ENCODE results near the gene MAD1L1.
"Not testable (repeated sequence)": the region's sequence is repeated elsewhere in the genome, so short reads cannot be mapped to it uniquely, and the experiment has no call there.

MAD1L1 gene

DNA sequence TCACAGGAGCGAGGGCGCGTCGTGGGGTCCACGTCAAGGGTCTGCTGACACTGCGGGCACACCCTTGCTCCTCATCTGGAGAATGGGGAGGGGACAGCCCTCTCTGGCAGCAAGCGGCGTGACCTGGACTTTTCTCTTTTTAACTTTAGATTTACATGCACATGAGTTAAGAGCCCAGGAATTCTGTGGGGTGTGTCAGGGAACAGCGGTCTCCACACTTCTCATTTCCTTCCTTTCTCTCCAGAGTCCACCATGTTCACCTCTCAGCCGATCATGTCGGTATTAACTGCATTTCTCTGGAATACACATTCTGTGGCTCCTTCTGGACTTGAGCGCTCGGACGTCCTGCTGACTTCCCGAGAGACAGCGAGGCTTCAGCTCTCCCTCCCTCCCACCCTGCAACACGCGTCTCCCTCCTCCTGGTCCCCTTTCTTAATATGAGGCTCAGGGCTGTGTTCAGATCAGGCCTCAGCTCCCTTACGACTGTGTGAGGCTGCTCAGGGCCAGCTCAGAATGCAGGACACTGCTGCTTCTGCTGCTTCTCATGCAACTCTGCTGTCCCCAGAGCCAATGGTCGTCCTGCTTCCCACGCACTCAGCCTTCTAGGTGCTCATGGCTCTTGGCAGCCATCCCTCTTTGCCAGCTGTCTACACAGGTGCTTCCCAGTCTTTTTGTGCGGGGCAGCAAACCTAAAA lies 301.3 kb downstream of the MAD1L1 start:
- no peak for DNase-seq

DNA sequence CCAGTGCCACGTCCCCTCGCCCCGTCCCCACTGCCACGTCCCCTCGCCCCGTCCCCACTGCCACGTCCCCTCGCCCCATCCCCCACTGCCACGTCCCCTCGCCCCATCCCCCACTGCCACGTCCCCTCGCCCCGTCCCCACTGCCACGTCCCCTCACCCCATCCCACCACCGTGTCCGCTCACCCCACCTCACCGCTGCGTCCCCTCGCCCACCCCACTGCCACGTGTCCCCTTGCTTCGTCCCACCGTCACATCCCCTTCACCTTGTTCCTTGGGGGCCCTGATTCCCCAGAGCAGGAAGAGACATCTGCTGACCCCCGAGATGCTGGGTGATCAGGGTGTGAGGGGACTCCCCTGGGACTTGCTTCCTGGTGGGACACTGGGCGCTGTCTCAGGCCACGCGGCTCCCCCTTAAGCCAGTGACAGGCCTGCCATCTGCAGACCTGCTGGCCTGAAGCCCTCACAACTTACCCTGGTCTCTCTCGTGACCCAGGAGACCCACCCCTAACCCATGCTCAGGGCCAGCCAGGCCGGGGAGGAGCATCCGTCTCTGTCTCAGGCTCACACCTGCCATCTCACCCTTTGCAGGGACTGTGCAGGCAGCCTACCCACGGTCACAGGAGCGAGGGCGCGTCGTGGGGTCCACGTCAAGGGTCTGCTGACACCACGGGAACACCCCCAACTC lies 302.2 kb downstream of the MAD1L1 start:
- no peak for DNase-seq

DNA sequence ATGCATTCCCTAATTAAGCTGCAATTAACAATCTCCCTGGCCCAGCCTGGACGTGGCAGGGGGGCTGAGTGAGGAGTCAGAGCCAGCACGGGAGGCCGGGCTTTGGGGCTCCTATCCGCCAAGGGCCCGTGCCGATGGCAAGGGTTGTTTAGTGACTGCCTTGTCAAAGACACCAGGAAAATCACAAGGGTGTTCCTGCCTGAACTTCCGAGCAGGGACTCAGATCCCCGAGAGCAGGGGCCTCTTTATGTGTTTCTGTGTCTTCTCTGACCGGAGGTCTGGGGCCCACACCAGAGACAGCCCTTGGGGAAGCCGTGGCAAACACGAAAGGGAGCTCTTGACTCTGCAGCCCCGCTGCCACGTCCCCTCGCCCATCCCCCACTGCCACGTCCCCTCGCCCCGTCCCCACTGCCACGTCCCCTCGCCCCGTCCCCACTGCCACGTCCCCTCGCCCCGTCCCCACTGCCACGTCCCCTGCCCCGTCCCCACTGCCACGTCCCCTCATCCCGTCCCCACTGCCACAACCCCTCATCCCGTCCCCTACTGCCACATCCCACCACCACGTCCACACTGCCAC lies 303.3 kb downstream of the MAD1L1 start:
- DNase-seq = not testable (repeated sequence)

DNA sequence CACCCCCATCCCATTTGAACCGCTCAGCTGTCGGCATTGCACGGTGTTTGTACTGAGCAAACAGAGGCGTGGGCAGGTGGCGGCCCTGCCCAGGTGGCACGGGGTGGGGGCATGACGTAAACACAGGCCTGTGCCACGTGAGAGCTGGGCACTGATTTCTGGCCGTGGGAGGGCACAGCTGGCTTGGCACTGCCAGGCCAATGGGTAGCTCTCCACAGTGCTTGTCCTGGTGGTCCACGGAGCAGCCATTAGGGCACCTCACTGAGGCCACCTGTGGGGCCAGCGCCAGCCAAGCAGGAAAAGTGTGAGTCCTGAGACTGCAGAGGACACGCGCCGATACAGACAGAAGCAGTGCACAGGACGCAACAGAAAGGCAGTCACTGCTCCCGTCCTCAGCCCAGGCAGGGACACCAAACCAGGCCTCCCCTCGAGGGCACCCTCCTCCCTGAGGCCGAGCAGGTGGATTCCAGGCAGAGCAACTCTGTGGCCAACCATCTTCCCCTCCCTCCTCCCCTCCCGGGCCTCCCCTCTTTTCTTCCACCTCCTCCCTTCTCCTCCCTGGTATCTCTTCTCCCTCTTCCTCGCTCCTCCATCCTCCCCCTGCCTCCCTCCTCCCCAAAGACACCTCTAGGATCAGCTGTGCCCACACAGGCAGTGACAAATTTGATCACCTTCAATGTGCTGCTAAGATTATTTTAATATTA lies 303.9 kb downstream of the MAD1L1 start:
- no peak for DNase-seq

DNA sequence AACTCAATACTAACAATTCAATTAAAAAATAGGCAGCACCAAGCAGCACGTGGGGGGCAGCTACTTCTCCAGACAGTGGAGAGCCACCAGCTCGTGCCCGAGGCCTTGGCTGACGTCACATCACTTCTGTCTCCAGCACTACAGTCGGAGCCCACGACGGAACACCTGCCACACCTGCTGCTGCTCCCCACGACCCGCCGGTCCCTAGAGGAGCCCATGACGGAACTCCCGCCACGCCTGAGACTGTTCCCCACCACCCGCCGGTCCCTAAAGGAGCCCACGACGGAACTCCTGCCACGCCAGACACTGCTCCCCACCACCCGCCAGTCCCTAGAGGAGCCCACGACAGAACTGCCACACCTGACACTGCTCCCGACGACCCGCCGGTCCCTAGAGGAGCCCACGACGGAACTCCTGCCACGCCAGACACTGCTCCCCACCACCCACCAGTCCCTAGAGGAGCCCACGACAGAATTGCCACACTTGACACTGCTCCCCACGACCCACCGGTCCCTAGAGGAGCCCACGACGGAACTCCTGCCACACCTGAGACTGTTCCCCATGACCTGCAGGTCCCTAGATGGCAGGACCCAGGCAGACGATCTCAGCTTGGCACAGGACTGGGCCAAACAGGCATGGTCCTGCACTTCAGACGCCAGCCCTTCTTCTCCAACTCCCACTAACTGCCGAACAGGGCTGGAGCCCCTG lies 304.7 kb downstream of the MAD1L1 start:
- no peak for DNase-seq

DNA sequence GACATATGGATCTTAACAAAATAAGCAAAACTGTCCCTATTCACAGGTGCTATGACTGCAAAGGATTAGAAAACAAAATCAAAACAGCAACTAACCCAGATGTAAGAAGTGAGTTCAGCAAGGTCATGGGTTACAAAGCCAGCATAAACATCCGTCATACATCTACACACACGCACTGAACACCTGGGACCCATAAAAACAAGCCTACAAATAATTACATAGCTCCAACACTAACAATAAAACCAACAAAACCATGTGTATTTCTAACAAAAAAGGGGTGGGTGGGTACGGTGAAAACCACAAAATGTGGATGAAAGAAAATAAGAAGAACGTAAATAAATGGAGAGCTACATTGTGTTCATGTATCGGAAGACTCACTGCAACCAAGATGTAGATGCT lies 305.8 kb downstream of the MAD1L1 start:
- DNase-seq = no peak

DNA sequence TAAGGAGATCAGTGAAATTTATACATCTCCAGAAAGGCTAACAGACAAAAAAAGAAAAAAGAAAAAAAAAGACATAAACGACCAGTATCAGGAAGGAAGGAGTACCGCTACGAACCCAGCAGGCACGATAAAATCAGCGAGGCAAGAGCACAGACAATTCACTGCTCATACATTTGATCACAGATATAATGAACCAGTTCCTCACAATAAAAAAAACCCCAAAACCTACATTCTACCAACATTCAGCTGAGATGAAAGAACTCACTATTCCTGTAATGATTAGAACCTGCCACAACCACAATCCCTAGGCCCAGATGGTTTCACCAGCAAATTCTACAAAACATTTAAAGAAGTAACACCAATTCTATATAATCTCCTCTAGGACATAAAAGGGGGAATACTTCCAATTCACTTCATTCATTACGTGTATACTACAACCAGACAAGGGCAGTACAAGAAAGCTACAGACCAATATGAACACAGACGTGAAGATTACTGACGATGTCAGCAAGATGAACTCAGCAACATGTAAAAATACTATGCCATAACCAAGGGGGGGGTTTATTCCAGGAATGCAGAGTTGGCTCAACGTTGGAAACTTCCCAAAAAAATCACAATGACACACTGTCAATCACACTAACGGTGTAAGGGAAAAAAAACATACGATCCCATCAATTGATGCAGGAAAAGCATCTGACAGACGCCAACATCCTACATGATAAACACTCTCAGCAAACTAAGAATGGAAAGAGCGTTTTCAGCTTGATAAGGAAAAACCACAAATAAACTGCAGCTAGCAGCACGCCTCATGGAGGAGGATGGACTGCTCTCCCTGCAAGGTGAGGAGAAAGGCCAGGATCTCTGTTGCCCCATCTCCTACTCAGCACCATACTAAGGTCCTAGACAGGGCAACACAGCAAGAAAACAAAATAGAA lies 306.5 kb downstream of the MAD1L1 start:
- DNase-seq = no peak

DNA sequence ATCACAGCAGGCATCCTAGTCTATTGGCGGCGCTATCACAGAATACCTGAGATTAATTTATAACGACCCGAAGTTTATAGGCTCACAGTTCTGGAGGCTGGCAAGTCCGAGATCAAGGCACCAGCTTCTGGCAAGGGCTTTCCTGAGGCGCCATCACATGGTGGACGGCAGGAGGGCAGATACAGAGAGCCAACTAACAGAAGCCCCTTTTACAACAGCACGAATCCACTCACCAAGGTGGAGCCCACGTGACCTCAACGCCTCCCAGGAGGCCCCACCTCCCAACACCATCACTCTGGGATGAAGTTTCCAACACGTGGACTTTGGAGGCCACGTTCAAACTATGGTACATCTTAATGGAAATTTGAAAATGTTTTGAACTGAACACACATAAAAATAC lies 307.4 kb downstream of the MAD1L1 start:
- no peak for DNase-seq

DNA sequence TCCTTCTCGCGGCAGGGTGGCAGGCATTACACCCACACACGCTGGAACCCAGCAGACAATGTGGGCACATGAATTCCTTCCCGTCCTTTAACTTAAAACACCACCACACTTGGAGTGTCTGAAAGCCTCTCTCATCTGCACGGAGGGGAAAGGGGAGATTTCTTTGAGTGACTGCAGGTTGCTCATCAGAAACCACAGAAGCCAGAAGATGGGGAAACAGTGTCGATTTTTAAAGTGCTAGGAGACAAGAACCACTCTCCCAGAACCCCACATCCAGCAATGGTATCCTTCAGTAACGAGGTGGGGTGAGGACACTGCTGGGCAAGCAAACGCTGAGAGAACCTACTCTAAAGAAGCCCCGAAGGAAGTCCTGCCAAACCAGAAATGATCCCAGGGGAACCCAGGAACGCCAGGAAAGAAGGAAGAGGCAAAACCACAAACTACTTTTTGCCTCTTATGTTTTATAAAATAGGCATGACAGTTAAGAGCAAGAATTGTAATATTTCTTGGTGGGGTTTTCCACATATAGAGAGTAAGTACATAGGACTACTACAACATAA lies 308.4 kb downstream of the MAD1L1 start:
- no peak for DNase-seq

DNA sequence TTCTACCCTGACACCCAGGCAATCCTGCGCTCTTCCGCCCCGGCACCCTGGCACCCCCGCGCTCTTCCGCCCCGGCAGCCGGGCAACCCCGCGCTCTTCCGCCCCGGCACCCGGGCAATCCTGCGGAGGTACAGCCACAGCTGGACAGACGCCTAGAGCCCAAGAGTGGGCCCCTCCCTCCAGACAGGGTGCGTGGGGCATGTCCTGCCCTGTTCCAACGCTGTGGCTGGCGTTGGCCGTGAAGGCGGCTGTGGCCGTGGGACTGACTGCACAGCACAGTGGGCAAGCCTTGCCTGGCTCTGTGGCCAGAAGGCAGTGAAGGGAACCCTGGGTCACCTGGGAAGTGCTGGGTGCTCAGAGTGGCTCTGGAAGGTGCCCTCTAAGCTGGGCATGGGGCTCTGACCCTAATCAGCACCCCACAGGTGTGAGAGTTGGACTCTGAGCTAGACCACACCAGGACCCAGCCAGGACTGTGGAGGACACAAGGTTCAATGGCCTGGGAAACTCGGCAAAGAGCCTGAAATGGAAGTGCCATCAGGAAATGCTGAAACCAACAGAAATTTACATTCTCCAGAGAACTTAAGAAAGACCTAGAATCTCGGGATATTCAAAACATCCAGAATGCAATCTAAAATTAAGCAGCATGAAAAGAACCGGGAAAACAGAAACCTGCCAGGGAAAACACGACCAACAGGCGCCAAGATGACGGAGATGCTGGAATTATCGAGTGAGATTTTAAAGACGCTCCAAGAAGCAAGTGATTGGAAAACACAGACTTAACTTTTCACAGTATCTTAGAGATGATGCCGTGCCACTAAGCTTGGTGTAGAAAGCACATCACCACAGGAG lies 309.1 kb downstream of the MAD1L1 start:
- no peak for DNase-seq

DNA sequence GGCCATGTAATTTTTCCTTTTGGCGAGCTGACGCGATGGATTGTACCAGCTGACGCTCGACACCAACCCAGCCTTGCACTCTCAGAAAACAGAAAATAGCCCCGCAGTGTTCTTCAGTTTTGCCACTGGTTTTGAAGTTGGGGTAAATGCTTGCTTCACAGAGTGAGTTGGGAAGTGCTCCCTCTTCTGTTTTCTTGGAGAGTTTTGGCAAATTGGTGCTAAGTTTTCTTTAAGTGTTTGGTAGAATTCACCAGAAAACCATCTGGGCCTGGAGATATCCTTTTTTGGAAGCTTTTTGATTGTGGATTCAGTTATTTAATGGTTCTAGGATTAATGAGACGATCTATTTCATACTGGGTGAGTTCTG lies 309.9 kb downstream of the MAD1L1 start:
- DNase-seq = no peak

DNA sequence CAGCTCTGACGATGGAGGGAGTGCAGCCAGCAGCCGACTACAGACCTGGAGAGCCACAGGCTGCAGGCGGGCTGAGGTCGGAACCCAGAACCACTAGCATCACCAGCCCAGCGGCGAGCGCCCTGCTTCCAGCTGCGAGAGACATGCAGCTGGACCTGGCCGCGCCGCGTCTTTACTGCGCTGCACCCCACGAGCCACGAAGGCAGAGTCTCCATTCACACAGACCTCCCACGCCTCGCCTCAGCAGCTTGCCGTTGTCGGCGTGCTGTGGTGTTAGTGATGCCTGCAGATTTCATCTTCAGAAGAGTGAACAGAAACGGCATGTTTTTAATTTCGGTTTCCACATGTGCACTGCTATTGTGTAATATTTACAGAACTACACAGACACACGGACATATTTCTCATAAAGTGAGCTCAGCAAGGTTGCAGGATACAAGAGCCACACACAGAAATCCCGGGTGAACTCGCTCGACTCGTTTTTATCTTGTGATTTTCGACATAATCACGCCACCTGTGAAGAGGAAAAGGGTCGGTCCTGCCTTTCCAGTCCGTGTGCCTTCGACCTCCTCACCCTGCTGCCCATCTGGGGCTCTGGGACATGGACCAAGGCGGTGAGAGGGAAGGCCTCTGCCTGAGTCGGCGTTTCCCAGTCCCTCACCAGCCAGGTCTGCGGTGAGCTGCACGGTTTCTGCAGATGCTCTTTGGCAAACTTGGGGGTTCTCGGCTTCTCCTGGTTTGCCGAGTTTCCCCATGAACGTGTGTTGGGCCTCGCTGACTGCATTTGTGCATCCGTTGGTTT lies 310.5 kb downstream of the MAD1L1 start:
- no peak for DNase-seq

DNA sequence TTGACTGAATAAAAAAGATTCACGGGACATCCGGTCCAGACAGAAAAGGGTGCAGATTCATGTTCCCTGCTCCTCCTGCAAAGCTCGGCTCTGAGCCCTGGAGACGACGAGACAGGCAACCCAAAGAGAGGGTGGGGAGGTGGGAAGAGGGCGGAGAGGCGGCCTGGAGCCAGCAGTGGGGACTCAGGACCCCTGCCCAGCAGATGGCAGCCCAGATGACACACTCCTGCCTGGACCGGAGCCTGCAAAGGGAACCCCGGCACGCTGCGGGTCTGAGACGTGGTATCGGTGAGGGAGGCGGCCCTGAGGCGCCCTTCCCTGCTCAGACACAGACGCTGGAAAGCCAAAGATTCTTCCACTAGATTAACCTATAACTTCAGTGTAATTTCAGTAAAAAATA lies 311.9 kb downstream of the MAD1L1 start:
- DNase-seq = no peak

DNA sequence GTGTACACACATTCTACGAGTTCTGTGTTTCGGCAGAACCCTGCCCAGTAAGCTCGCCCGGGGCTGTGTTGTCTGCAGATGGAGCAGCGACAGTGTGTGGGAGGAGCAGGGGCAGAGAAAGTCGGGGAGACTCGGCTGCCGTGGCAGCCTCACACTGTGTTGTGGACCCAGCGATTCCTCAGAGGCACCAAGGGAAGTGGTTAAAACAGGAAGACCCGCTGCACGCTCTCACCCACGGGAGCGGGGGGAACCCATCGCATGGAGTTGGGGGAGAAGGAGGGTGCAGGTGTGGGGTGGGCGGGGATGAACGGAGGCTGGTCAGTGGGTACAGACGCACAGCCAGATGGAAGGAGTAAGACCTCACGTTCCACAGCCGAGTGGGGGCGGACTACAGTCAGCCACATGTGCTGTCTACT lies 312.5 kb downstream of the MAD1L1 start:
- DNase-seq = no peak

DNA sequence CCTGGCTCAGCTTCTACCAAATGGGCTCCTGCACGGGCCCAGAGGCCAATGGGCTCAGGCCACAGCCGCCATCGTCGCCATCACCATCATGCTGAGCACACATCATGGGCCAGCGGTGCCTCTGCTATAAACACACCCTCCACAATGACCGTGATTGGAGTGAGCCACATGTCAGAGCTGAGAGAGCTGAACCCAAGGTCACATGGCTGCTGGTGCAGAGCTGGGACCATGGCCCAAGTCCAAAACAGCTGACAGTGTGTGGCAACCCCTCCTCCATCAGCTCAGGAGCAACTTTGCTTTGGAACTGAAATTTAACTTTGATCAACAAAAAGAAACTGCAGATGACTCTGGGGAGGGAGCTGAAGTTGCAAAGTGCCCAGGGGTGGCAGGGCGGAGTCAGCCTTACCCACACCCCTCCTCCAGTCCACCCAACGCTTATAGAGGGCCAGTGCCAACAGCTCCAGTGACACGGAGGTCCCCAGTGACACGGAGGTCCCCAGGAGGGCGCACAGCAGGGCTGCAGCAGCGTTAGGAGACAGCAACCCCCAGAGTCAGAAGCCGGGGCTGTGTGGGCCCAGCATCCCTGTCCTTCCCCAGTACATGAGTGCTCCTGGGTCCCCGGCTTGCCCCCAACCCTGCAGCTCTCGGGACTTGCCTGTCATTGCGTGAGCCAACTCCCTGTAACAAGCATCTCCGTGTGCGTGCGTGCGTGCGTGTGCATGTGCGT lies 313.0 kb downstream of the MAD1L1 start:
- no peak for DNase-seq

DNA sequence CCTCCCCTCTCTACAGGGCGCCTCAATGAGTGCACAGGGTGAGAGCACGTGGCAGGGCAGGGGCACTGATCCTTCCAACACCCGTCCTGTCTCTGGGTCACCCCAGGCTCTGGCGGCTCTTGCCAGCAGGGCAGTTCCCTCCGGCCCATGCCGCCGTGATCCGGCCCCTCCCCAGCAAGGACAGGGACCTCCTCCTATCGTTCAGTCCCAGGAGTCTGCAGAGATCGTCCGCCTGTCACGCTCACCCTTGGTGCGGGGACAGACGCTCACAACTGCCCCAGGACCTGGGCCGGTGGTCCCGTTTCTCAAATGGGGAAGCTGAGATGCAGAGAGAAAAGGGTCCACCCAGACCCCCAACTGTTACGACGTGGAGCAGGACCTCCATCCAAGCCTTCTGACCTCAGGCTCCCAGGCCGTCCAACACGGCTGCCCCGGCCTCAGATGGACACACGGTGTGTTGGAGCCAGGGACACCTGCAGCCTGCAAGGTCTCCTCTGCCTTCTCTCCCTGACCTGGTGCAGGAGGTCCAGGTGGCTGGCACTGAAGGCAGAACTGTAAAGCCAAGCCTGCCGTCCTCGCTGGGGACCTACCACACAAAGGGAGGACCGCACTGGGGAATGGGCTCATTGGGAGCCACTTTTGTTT lies 313.7 kb downstream of the MAD1L1 start:
- no peak for DNase-seq

DNA sequence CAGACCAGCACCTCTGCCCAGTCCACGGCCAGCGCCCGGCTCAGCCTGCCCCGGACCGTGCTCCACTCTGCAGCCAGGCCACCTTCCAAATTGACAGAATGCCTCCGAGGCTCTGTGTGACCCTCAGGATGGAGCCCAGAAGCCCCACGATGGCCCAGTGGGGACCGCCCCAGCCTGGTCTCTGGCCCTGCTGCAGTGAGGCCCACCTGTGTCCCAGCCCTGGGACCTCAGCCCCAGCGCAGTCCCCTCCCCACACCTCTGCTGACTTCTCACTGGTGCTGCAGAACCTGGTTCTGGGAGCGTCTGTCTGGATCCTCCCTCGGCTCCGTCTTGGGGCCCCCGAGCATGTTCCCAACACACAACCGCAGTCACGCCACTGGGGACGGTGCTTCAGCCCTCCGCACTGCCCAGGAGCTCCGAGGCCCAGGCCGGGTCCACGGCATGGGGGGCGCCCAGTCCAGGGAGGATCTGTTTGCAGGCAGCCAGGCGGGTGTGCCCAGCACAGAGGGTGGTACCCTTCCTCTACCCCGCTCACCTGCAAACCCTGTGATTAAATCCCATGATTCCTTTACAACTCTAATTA lies 314.6 kb downstream of the MAD1L1 start:
- no peak for DNase-seq
